ENCODE results near the gene KCNK2. TPM values are rescaled to one million over a fixed set of nuclear protein-coding genes. Genes with fewer than 3 reads are reported as not detected.

KCNK2 gene
- total RNA-seq, 1 donor from 2014 or later: 0.85 TPM

GRCh38 chr1:215226757-215227156, 144.2 kb downstream of the KCNK2 start:
- intact Hi-C loops (cut with DNase I): no loop called here
- Histone ChIP-seq H3K27me3 (no peaks in the 10 kb centered on the region), H3K36me3 (no peaks in the 10 kb centered on the region), H3K4me1 (no peaks in the 10 kb centered on the region), H3K9me3 (no peaks in the 10 kb centered on the region), H3K4me3 (no peak overlapping the region), H3K27ac (no peak overlapping the region)
- DNase-seq (ENCODE audit: low spot score in 2 of 2): no peak
- TF ChIP-seq, protein P1, sequence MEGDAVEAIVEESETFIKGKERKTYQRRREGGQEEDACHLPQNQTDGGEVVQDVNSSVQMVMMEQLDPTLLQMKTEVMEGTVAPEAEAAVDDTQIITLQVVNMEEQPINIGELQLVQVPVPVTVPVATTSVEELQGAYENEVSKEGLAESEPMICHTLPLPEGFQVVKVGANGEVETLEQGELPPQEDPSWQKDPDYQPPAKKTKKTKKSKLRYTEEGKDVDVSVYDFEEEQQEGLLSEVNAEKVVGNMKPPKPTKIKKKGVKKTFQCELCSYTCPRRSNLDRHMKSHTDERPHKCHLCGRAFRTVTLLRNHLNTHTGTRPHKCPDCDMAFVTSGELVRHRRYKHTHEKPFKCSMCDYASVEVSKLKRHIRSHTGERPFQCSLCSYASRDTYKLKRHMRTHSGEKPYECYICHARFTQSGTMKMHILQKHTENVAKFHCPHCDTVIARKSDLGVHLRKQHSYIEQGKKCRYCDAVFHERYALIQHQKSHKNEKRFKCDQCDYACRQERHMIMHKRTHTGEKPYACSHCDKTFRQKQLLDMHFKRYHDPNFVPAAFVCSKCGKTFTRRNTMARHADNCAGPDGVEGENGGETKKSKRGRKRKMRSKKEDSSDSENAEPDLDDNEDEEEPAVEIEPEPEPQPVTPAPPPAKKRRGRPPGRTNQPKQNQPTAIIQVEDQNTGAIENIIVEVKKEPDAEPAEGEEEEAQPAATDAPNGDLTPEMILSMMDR (IDR thresholded peaks at IDR 0.05): no peak

- H3K4me1 ChIP-seq: no peaks in the 10 kb centered on the region
- no peaks in the 10 kb centered on the region for H3K27me3 ChIP-seq
- no peak overlapping the region for H3K27ac ChIP-seq
- H3K36me3 ChIP-seq: no peaks in the 10 kb centered on the region
- intact Hi-C loops (cut with DNase I): no loop called here
- no peak for DNase-seq (ENCODE audit: low spot score in 2 of 2)
- no peaks in the 10 kb centered on the region for H3K9me3 ChIP-seq
- H3K4me3 ChIP-seq: no peak overlapping the region
- TF ChIP-seq, protein P1 (IDR thresholded peaks at IDR 0.05): no peak
These were observed 145.7 kb downstream of the KCNK2 start for GRCh38 chr1:215228193-215228592.

DNA sequence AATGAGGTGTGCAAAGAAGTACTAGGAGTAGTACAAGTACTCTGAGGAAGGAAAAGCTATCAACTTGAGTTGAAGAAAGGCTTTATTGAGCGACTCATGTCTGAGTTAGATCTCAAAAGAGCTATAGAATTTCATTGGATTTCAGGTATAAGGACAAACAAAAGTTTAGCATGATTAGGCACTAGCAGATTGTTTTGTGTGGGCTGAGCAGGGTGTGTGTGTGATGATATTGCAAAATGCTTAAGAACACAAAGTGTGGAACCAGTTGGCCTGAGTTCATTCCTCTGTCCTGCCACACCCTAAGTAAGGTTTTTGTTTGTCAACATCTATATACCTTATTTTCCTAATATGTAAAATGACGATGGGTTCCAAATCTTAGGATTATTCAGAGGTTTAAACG, 158.9 kb downstream of the KCNK2 start:
- no peaks in the 10 kb centered on the region for H3K9me3 ChIP-seq
- no peaks in the 10 kb centered on the region for H3K4me1 ChIP-seq
- no peaks in the 10 kb centered on the region for H3K27me3 ChIP-seq
- intact Hi-C loops (cut with DNase I): no loop called here
- TF ChIP-seq, protein P1 (IDR thresholded peaks at IDR 0.05): no peak
- DNase-seq (ENCODE audit: low spot score in 2 of 2): no peak
- no peak overlapping the region for H3K27ac ChIP-seq
- no peak overlapping the region for H3K4me3 ChIP-seq
- no peaks in the 10 kb centered on the region for H3K36me3 ChIP-seq

DNA sequence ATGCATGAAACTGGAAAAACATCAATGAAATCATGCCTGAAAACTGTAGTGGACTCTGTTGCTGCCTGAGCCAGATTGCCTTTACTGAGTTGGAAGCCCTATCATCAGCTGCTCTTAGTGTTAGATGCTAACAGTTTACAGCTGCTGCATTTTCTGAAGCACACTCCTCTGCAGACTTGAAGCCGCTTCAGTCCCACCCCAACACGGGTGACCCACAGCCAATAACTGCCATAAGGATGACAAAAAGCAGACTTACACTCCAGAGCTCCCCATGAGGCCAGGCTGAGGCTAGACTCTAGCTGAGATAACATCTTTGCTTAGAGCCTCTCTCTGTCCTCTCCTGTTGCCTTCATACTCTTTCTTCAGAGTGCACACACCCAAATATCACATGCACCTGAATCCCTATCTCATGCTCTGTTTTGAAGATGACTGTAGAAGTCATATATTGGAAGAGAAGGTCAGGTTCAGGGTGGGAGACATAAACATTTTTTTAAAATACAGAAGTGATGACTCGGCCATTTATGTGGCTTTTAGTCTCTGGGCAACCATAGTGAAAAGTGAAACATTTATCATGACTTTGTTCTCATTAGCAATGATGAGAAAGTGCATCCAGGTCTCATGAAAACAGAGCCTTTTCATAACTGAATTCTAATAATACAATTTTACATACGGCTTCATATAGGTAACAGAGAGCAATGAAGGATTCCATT, 161.0 kb downstream of the KCNK2 start:
- Histone ChIP-seq H3K27ac (no peak overlapping the region), H3K4me3 (no peak overlapping the region), H3K27me3 (no peaks in the 10 kb centered on the region), H3K9me3 (no peaks in the 10 kb centered on the region), H3K36me3 (no peaks in the 10 kb centered on the region), H3K4me1 (no peaks in the 10 kb centered on the region)
- DNase-seq (ENCODE audit: low spot score in 2 of 2): no peak
- TF ChIP-seq, protein P1 (IDR thresholded peaks at IDR 0.05): no peak
- intact Hi-C loops (cut with DNase I): no loop called here

- no peak overlapping the region for H3K27ac ChIP-seq
- DNase-seq (ENCODE audit: low spot score in 2 of 2): no peak
- H3K4me3 ChIP-seq: no peak overlapping the region
- H3K9me3 ChIP-seq: no peaks in the 10 kb centered on the region
- H3K27me3 ChIP-seq: no peaks in the 10 kb centered on the region
- no peaks in the 10 kb centered on the region for H3K4me1 ChIP-seq
- H3K36me3 ChIP-seq: no peaks in the 10 kb centered on the region
- TF ChIP-seq, protein P1 (IDR thresholded peaks at IDR 0.05): no peak
- intact Hi-C loops (cut with DNase I): no loop called here
These were observed 168.4 kb downstream of the KCNK2 start for GRCh38 chr1:215250913-215251312.

DNA sequence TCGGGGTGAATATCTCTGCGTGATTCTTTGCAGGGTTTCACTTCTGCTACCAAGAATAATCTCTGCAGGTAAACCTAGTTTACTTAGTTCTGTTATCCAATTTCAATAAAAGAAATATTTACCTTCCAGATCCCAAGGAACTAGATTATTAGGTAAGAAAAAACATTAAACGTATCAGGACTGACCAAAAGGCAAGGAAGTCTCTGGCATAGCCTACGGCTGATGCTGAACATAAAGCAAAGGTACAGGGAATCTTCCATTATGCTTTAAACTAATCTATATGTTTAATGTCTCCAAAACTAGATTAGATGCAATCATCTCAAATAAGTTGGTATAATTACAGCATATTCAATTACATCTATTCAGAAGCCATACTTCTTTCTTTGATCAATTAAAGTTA, 168.9 kb downstream of the KCNK2 start:
- H3K4me1 ChIP-seq: no peaks in the 10 kb centered on the region
- no peaks in the 10 kb centered on the region for H3K27me3 ChIP-seq
- TF ChIP-seq, protein P1 (IDR thresholded peaks at IDR 0.05): no peak
- H3K27ac ChIP-seq: no peak overlapping the region
- intact Hi-C loops (cut with DNase I): no loop called here
- no peak overlapping the region for H3K4me3 ChIP-seq
- no peaks in the 10 kb centered on the region for H3K9me3 ChIP-seq
- no peak for DNase-seq (ENCODE audit: low spot score in 2 of 2)
- no peaks in the 10 kb centered on the region for H3K36me3 ChIP-seq

Data from ascending aorta (tissue), 2 donors.